ENCODE data around the gene SYS1. TPM values are rescaled to one million over a fixed set of nuclear protein-coding genes. Genes with fewer than 3 reads are reported as not detected.

SYS1 gene
- polyA plus RNA-seq, 4 donors: 13.6 to 40.3 (median 26.9) TPM

DNA sequence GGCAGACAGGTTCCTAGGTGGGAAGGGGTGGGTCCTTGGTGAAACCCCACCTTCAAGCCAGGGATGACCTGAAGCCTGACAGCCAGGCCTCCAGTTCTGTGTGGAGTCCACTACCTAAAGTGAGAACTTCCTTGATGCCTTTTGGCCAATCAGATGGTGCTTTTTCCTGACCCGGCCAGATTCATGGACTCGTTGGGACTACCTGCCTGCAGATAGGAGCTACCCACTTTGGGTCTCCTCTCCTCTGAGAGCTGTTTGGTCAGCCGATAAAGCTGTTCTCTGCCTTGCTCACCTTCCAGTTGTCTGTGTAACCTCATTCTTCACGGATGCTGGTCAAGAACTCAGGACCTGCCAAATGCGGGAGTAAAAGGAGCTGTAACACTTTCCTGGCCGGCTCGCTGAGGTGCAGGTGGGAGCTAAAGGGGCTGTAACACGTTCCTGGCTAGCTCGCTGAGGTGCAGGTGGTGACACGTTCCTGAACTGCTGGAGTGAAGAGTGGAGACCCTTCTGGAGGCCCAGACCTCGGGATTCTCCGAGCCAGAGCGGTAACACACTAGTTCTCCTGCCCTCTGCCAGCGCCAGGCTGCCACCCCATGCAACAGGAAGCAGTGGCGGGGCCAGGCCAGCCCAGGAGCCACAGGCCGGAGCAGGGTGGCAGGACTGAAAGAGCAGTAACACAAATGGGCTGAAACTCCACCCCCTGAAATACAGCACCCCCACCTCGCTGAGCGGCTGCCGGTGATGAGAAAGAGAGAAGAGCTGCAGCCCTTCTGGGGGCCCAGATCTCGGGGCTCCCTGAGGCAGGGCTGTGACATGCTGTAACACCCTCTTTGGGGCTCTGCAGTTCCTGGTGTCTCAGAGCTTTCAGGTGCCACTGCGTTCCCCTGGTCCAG is 31.5 kb downstream of the SYS1 start:
- Histone ChIP-seq H3K9me3 (ENCODE audit: control insufficient read depth in 2 of 2, insufficient read depth in 1 of 2, low read depth in 1 of 2, low read length in 1 of 2) (peaks cover 0 to 1% of the 10 kb centered on the region in 2 donors), H3K4me1 (ENCODE audit: control insufficient read depth in 3 of 3, insufficient read depth in 2 of 3, low read depth in 1 of 3, low read length in 2 of 3) (no peaks in the 10 kb centered on the region), H3K4me3 (ENCODE audit: low read depth in 1 of 3, low read length in 3 of 3) (no peak overlapping the region), H3K36me3 (ENCODE audit: control insufficient read depth in 3 of 3, insufficient read depth in 2 of 3, low read depth in 1 of 3, low read length in 3 of 3) (peaks cover 0 to 3% (median 0%) of the 10 kb centered on the region in 3 donors), H3K27ac (ENCODE audit: low read depth in 1 of 3, low read length in 2 of 3) (no peak overlapping the region), H3K27me3 (ENCODE audit: control insufficient read depth in 3 of 3, insufficient read depth in 3 of 3, low read length in 3 of 3) (no peaks in the 10 kb centered on the region)
- DNase-seq (no peak), FAIRE-seq (no peak)
- 85 to 87% (median 86%) methylated on average over 21 of the region's 21 CpGs for whole genome bisulfite sequencing, 3 donors

DNA sequence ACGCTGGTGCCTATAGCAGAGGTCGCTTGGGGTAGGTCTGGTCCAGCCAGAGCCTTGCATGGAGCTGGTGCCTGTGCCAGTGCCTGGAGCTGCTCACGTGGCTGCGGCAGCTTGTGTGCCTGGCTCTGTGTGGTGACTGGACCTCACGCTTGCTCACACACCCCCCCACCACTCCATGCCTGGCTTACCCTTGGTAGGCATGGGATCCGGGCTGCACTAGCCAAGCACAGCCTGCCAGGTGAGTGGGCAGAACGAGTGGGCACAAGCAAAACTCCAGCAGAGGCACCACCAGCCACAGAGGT is 32.1 kb downstream of the SYS1 start:
- no peaks in the 10 kb centered on the region for H3K4me1 ChIP-seq (ENCODE audit: control insufficient read depth in 3 of 3, insufficient read depth in 2 of 3, low read depth in 1 of 3, low read length in 2 of 3)
- 91 to 93% (median 92%) methylated on average over 7 of the region's 7 CpGs for WGBS, 3 donors
- peaks cover 0 to 7% of the 10 kb centered on the region in 2 donors for H3K9me3 ChIP-seq (ENCODE audit: control insufficient read depth in 2 of 2, insufficient read depth in 1 of 2, low read depth in 1 of 2, low read length in 1 of 2)
- FAIRE-seq: no peak
- no peak overlapping the region for H3K27ac ChIP-seq (ENCODE audit: low read depth in 1 of 3, low read length in 2 of 3)
- DNase-seq: no peak
- no peaks in the 10 kb centered on the region for H3K27me3 ChIP-seq (ENCODE audit: control insufficient read depth in 3 of 3, insufficient read depth in 3 of 3, low read length in 3 of 3)
- no peak overlapping the region for H3K4me3 ChIP-seq (ENCODE audit: low read depth in 1 of 3, low read length in 3 of 3)
- H3K36me3 ChIP-seq (ENCODE audit: control insufficient read depth in 3 of 3, insufficient read depth in 2 of 3, low read depth in 1 of 3, low read length in 3 of 3): peaks cover 0 to 3% (median 0%) of the 10 kb centered on the region in 3 donors

DNA sequence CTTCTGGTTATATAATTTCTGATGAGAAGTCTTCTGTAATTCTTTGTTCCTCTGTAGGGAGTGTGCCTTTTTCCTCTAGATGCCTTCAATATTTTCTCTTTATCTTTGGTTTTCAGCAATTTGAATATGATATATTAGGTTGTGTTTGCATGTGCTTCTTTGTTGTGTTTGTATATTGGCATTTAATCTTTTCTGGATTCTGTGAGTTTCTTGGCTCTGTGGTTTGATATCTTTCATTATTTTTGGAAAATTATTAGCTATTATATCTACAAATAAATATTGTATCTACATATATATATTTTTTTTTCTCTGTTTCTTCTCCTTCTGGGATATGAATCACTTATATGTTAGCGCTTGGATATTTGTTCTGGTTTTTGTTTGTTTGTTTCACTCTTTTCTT is 36.1 kb downstream of the SYS1 start:
- FAIRE-seq: no peak
- WGBS, 3 donors: 88 to 97% (median 89%) methylated on average over 1 of the region's 1 CpG
- H3K4me1 ChIP-seq (ENCODE audit: control insufficient read depth in 3 of 3, insufficient read depth in 2 of 3, low read depth in 1 of 3, low read length in 2 of 3): no peaks in the 10 kb centered on the region
- no peak overlapping the region for H3K27ac ChIP-seq (ENCODE audit: low read depth in 1 of 3, low read length in 2 of 3)
- no peak for DNase-seq
- peaks cover 0 to 3% (median 0%) of the 10 kb centered on the region in 3 donors for H3K36me3 ChIP-seq (ENCODE audit: control insufficient read depth in 3 of 3, insufficient read depth in 2 of 3, low read depth in 1 of 3, low read length in 3 of 3)
- peaks cover 2 to 19% of the 10 kb centered on the region in 2 donors for H3K9me3 ChIP-seq (ENCODE audit: control insufficient read depth in 2 of 2, insufficient read depth in 1 of 2, low read depth in 1 of 2, low read length in 1 of 2)
- H3K4me3 ChIP-seq (ENCODE audit: low read depth in 1 of 3, low read length in 3 of 3): no peak overlapping the region
- H3K27me3 ChIP-seq (ENCODE audit: control insufficient read depth in 3 of 3, insufficient read depth in 3 of 3, low read length in 3 of 3): no peaks in the 10 kb centered on the region

DNA sequence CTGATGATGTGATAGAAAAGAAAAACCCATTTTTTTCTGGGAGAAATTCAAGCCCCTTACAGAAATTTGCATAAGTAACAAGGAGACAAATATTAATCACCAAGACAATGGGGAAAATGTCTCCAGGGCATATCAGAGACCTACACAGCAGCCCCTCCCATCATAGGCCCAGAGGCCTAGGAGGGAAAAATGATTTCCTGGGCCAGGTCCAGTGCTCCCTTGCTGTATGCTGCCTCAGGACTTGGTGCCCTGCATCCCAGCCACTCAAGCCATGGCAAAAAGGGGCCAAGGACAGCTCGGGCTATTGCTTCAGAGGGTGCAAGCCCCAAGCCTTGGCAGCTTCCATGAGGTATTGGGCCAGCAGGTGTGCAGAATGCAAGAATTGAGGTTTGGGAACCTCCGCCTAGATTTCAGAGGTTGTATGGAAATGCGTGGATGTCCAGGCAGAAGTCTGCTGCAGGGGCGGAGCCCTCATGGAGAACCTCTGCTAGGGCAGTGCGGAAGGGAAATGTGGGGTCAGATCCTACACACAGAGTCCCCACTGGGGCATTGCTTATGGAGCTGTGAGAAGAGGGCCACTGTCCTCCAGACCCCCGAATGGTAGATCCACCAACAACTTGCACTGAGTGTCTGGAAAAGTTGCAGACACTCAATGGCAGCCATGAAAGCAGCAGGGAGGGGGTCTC is 37.5 kb downstream of the SYS1 start:
- FAIRE-seq: no peak
- Histone ChIP-seq H3K9me3 (ENCODE audit: control insufficient read depth in 2 of 2, insufficient read depth in 1 of 2, low read depth in 1 of 2, low read length in 1 of 2) (peaks cover 2 to 19% of the 10 kb centered on the region in 2 donors), H3K4me1 (ENCODE audit: control insufficient read depth in 3 of 3, insufficient read depth in 2 of 3, low read depth in 1 of 3, low read length in 2 of 3) (no peaks in the 10 kb centered on the region), H3K27me3 (ENCODE audit: control insufficient read depth in 3 of 3, insufficient read depth in 3 of 3, low read length in 3 of 3) (peaks cover 0 to 2% (median 0%) of the 10 kb centered on the region in 3 donors), H3K4me3 (ENCODE audit: low read depth in 1 of 3, low read length in 3 of 3) (no peak overlapping the region), H3K27ac (ENCODE audit: low read depth in 1 of 3, low read length in 2 of 3) (no peak overlapping the region), H3K36me3 (ENCODE audit: control insufficient read depth in 3 of 3, insufficient read depth in 2 of 3, low read depth in 1 of 3, low read length in 3 of 3) (no peaks in the 10 kb centered on the region)
- WGBS, 3 donors: 95 to 98% (median 96%) methylated on average over 6 of the region's 6 CpGs
- no peak for DNase-seq

DNA sequence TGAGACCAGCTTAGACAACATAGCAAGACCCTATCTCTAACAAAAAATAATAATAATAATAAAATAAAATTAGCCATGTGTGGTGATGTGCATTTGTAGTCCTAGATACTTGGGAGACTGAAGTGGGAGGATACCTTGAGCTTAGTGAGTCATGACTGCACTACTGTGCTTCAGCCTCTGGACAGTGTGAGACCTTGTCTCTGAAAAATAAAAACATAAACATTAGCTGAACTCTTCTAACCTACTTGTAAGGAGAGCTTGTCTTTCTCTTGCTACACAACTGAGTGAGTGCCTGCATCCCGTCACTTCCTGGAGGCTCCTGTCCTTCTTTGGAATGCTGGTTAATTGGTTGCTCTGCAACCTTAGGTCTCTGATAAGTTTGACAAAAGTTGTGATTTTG is 40.0 kb downstream of the SYS1 start:
- Histone ChIP-seq H3K36me3 (ENCODE audit: control insufficient read depth in 3 of 3, insufficient read depth in 2 of 3, low read depth in 1 of 3, low read length in 3 of 3) (no peaks in the 10 kb centered on the region), H3K9me3 (ENCODE audit: control insufficient read depth in 2 of 2, insufficient read depth in 1 of 2, low read depth in 1 of 2, low read length in 1 of 2) (peaks cover 2 to 19% of the 10 kb centered on the region in 2 donors), H3K27me3 (ENCODE audit: control insufficient read depth in 3 of 3, insufficient read depth in 3 of 3, low read length in 3 of 3) (peaks cover 0 to 2% (median 0%) of the 10 kb centered on the region in 3 donors), H3K27ac (ENCODE audit: low read depth in 1 of 3, low read length in 2 of 3) (no peak overlapping the region), H3K4me3 (ENCODE audit: low read depth in 1 of 3, low read length in 3 of 3) (no peak overlapping the region), H3K4me1 (ENCODE audit: control insufficient read depth in 3 of 3, insufficient read depth in 2 of 3, low read depth in 1 of 3, low read length in 2 of 3) (no peaks in the 10 kb centered on the region)
- FAIRE-seq (no peak), DNase-seq (no peak)
- 91 to 100% (median 94%) methylated on average over 1 of the region's 1 CpG for WGBS, 3 donors

DNA sequence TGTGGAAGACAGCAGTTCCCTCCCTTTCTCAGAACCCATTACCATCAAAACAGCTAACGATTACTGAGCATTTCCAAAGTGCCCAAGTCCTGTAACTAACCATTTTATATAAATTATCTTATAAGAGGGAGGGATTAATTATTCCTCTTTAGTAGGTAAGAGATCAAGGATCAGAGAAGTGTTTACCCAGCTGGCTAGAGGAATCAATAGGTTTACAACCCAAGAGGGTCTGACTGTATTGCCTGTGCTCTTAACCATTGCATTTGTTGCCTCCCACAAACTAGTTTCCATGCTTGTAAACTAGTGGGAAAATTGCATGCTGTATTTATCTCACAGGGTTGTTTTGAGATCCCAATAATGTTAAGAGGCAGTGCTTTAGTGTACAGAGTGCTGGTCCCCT is 41.5 kb downstream of the SYS1 start:
- H3K4me3 ChIP-seq (ENCODE audit: low read depth in 1 of 3, low read length in 3 of 3): no peak overlapping the region
- no peaks in the 10 kb centered on the region for H3K4me1 ChIP-seq (ENCODE audit: control insufficient read depth in 3 of 3, insufficient read depth in 2 of 3, low read depth in 1 of 3, low read length in 2 of 3)
- FAIRE-seq (no peak), DNase-seq (peak in 1 of 2 donors; percentile 48)
- H3K9me3 ChIP-seq (ENCODE audit: control insufficient read depth in 2 of 2, insufficient read depth in 1 of 2, low read depth in 1 of 2, low read length in 1 of 2): peaks cover 2 to 18% of the 10 kb centered on the region in 2 donors
- WGBS, 3 donors: 6 to 53% (median 47%) methylated on average over 1 of the region's 1 CpG
- H3K36me3 ChIP-seq (ENCODE audit: control insufficient read depth in 3 of 3, insufficient read depth in 2 of 3, low read depth in 1 of 3, low read length in 3 of 3): peaks cover 0 to 5% (median 0%) of the 10 kb centered on the region in 3 donors
- H3K27me3 ChIP-seq (ENCODE audit: control insufficient read depth in 3 of 3, insufficient read depth in 3 of 3, low read length in 3 of 3): peaks cover 0 to 2% (median 0%) of the 10 kb centered on the region in 3 donors
- H3K27ac ChIP-seq (ENCODE audit: low read depth in 1 of 3, low read length in 2 of 3): no peak overlapping the region

DNA sequence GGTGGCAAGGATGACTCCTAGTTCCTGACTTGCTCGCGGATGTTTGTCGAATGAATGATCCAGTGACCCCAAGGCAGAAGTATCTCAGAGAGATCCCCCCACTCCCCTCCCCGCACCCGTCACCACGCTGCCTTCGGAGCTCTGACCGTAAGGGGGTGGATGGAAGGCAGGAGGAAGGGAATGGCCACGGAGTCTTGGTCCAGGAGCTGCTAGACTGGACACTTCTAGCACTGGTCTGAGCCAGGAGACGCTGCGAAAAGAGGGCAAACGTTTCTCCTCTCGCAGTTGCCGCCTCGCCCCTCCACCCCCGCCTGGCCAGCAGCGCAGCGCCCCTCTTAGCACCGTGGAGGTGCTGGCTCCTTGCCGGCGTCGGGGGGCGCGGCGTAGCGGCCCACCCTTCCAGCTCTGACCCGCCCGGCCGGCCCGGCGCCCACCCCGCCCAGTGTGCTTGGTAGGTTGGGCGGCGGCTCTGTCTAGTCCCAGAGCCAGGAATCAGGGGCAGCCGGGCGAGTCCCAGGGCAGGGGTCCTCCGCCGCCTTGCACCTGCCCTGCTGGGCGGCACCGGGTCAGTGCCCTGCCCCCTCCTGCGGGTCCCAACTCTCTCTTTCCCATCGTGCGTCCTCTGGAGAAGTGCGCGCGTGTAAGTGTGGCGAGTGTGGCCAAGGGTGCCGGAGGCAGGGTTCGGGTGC is 42.8 kb downstream of the SYS1 start:
- H3K4me3 ChIP-seq (ENCODE audit: low read depth in 1 of 3, low read length in 3 of 3): peak overlapping the region; percentile 58 to 86 (median 79)
- H3K4me1 ChIP-seq (ENCODE audit: control insufficient read depth in 3 of 3, insufficient read depth in 2 of 3, low read depth in 1 of 3, low read length in 2 of 3): peaks cover 0 to 6% (median 4%) of the 10 kb centered on the region in 3 donors
- peak; percentile 39 to 59 for DNase-seq
- no peak for FAIRE-seq
- peaks cover 0 to 2% (median 0%) of the 10 kb centered on the region in 3 donors for H3K27me3 ChIP-seq (ENCODE audit: control insufficient read depth in 3 of 3, insufficient read depth in 3 of 3, low read length in 3 of 3)
- peaks cover 2 to 7% of the 10 kb centered on the region in 2 donors for H3K9me3 ChIP-seq (ENCODE audit: control insufficient read depth in 2 of 2, insufficient read depth in 1 of 2, low read depth in 1 of 2, low read length in 1 of 2)
- H3K36me3 ChIP-seq (ENCODE audit: control insufficient read depth in 3 of 3, insufficient read depth in 2 of 3, low read depth in 1 of 3, low read length in 3 of 3): peaks cover 0 to 11% (median 2%) of the 10 kb centered on the region in 3 donors
- H3K27ac ChIP-seq (ENCODE audit: low read depth in 1 of 3, low read length in 2 of 3): peak overlapping the region; percentile 40 to 94 (median 68)
- 0 to 2% (median 1%) methylated on average over 40 to 49 of the region's 49 CpGs for WGBS, 3 donors

Data from small intestine (tissue), 7 donors.